GM10248 (cell line): Measurements from ENCODE around the gene GP2.

Experiments used
- CTCF ChIA-PET: fragments of 300-600 bp; sonication (Branson Sonifier 250); formaldehyde crosslinking; extraction: SDS; loops from one replicate; lab custom pipeline; 2021; ENCODE audit warnings: antibody characterized with exemption; lab: Yijun Ruan, JAX
- POLR2A ChIA-PET: fragments of 350-650 bp; sonication (Branson Sonifier 250); formaldehyde crosslinking; extraction: SDS; loops from one replicate; lab custom pipeline; 2020; ENCODE audit warnings: antibody characterized with exemption; lab: Yijun Ruan, JAX
- DNase-seq: peaks from one replicate; pipeline ENCODE4 v3.0.0; 2012; ENCODE audit errors: extremely low spot score
- TF ChIP-seq, protein P1 (sequence below): IDR thresholded peaks from 2 replicates; pipeline ENCODE4 v1.5.1; 2012; ENCODE audit warnings: mild to moderate bottlenecking, low read depth; ENCODE audit errors: extremely low read depth, missing control alignments, control extremely low read depth

Gene GP2

DNA sequence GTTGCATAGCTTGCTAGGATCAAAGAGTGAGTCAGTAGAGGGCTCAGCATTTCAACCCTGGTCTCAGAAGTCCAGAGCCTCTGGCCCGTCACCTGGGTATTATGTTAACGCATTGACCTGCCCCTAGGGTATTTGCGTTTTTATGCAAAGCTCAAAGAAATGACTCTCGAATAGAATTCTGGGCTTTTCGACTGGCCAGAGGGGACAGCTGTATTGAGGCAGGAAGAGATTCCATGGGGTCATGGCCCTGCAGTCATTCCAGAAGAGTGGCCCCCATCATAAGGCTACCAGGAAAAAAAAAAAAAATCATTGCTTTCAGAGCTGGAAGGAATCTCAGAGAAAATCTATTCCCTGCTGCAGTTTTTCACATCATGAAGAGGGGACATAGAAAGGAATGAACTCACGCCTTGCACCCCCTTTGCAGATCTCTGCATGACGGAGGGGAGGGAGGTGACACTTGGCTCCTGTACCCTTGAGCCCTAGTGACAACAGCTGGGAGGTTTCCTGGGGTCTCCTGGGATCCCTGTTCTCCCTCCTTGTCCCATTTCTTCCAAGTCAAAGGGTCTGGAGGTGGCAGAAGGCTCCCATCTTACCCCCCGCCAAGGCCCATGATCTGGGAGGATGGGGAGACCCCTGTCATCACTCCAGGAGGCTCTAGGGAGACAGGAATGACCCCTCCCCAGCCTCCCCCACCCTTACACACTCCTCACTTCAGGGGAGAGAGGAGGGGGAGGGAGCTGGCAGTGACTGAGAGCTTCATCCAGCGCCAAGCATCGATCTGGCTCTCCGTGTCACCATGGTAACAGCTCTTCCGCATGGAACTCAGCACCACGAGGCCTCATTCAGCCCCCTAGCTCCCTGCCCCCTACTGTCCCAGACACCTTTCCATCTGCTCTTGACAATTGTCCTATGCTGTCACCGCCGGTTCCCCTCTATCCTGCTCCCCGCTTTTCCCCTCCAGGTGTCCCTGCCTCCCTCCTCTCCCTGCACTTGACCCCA is 35.8 kb downstream of the GP2 start:
- ChIA-PET CTCF (interaction anchor here (1.2 to 5.9 kb wide), 2 partner anchors 8 to 10 kb away, joined by 4 to 48 read pairs; no protein-coding TSS in a partner anchor), POLR2A (no interaction called here)
- TF ChIP-seq, protein P1, sequence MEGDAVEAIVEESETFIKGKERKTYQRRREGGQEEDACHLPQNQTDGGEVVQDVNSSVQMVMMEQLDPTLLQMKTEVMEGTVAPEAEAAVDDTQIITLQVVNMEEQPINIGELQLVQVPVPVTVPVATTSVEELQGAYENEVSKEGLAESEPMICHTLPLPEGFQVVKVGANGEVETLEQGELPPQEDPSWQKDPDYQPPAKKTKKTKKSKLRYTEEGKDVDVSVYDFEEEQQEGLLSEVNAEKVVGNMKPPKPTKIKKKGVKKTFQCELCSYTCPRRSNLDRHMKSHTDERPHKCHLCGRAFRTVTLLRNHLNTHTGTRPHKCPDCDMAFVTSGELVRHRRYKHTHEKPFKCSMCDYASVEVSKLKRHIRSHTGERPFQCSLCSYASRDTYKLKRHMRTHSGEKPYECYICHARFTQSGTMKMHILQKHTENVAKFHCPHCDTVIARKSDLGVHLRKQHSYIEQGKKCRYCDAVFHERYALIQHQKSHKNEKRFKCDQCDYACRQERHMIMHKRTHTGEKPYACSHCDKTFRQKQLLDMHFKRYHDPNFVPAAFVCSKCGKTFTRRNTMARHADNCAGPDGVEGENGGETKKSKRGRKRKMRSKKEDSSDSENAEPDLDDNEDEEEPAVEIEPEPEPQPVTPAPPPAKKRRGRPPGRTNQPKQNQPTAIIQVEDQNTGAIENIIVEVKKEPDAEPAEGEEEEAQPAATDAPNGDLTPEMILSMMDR = no peak
- no peak for DNase-seq

DNA sequence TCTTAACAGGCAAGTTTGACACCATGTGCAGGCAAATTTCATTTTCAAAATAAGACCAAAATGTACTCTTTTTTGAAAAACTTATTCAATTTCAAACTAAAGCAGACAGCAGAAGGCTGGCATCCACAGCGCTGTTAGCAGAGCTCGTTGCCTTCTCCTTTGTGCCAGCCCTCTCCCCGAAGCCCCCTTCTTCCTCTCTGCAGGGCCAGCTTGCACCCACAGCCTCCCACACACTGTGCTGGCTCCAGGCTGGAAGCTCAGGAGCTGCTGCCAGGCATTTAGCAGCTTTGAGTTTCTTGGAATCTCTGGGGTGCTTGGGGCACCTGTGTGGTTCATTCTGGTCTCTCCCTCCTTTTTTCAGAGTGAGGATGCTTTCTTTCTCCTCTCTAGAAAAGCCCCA is 37.7 kb downstream of the GP2 start:
- TF ChIP-seq, protein P1 = no peak
- no peak for DNase-seq
- CTCF ChIA-PET = interaction anchor here (5.9 kb wide), 1 partner anchor 10 kb away, joined by 48 read pairs; no protein-coding TSS in a partner anchor
- POLR2A ChIA-PET = interaction anchor here (0.6 kb wide), 1 partner anchor 13 kb away, joined by 3 read pairs; no protein-coding TSS in a partner anchor

DNA sequence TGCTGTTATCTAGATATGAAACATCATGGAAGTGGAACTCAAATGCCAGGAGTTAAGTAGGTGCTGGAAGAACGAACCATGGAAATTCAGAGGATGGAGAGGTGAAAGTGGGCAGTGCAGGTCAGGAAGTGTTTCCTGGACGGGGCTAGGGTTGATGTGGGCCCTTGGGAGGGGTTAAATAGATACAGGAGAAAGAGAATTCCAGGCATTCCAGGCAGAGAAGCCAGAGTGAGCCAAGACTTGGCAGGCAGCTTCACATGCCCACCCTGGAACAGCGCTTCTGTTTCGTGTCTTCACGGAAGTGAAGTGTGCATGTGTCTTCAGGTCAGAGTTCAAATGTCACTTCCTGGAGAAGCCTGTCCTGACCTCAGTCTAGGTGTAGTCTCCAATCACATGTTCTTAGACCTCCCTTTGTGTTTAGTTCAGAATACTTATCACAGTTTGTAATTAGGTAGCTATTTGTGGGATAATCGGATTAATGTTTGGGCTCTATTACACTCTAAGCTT is 41.3 kb downstream of the GP2 start:
- ChIA-PET CTCF (interaction anchor here (1.0 to 1.5 kb wide), 2 partner anchors 14 to 378 kb away, joined by 4 read pairs; no protein-coding TSS in a partner anchor), POLR2A (no interaction called here)
- no peak for DNase-seq
- TF ChIP-seq, protein P1 = no peak

- ChIA-PET CTCF (interaction anchor here (1.2 kb wide), 1 partner anchor 373 kb away, joined by 3 read pairs; no protein-coding TSS in a partner anchor), POLR2A (no interaction called here)
- TF ChIP-seq, protein P1 = no peak
Observed at GRCh38 chr16:20280259-20280658, 47.1 kb downstream of the GP2 start.

DNA sequence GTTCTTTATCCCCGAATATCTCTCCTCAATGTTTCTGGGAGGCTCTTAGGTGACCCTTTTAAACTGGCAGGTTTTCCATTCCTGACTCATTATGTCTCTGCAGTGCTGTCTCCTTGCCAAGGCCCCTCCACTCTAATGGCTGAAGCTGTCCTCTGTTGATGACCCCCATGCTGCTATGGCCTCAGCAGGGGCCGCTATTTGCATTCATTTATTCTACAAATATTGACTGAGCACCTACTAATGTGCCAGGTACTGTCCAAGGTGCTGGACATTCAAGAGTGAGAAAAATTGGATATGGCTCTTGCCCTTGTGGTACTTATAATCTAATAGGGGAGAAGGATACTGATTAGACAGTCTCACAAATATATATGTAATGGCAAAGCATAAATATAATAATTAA is 55.4 kb downstream of the GP2 start:
- ChIA-PET POLR2A (no interaction called here), CTCF (no interaction called here)
- no peak for DNase-seq
- TF ChIP-seq, protein P1 = no peak

More at GRCh38 chr16:20280259-20280658, 47.1 kb downstream of the GP2 start:
- DNase-seq = no peak

- CTCF ChIA-PET = no interaction called here
- TF ChIP-seq, protein P1 = no peak
- no peak for DNase-seq
- POLR2A ChIA-PET = no interaction called here
Observed at GRCh38 chr16:20268409-20268808, 58.9 kb downstream of the GP2 start.
